HepG2 (cell line): ENCODE data around the gene EGR2. TPM values are rescaled to one million over a fixed set of nuclear protein-coding genes. Genes with fewer than 3 reads are reported as not detected.
A peak's percentile ranks its signal among the peaks of the same experiment; 100 is the strongest.

Experiments used
- CBFB ChIP-seq: sonication (generic); formaldehyde crosslinking; IDR thresholded peaks from 2 replicates; pipeline ENCODE4 v1.4.0; 2020; ENCODE audit warnings: missing genetic modification reagents
- FOXA1 ChIP-seq, 2 experiments: fragments of 450-650 bp in 1 of 2; sonication (generic) in 1 of 2; formaldehyde crosslinking in 1 of 2; IDR thresholded peaks; 2 replicates each; pipeline versions ENCODE4 v1.4.0 to v1.6.1; 2016 to 2020; ENCODE audit warnings: missing genetic modification reagents in 1 of 2
- GLI4 ChIP-seq: sonication (generic); formaldehyde crosslinking; IDR thresholded peaks from 2 replicates; pipeline ENCODE4 v1.5.1; 2020; ENCODE audit warnings: missing genetic modification reagents, mild to moderate bottlenecking, moderate library complexity, borderline replicate concordance
- HDAC2 ChIP-seq: sonication (generic); formaldehyde crosslinking; IDR thresholded peaks from 2 replicates; pipeline ENCODE4 v1.4.0; 2020; ENCODE audit warnings: missing genetic modification reagents
- HES4 ChIP-seq: sonication (generic); formaldehyde crosslinking; IDR thresholded peaks from 2 replicates; pipeline ENCODE4 v1.9.0; 2021; ENCODE audit warnings: mild to moderate bottlenecking, missing genetic modification reagents, borderline replicate concordance
- HNF1A ChIP-seq, 2 experiments: sonication (generic) in 1 of 2; formaldehyde crosslinking in 1 of 2; IDR thresholded peaks; 2 replicates each; pipeline versions ENCODE4 v1.4.0 to v1.6.1; 2016 to 2020; ENCODE audit warnings: borderline replicate concordance in 1 of 2, low read depth in 1 of 2, mild to moderate bottlenecking in 1 of 2, missing genetic modification reagents in 1 of 2
- PCBP2 ChIP-seq: fragments of 200-400 bp; formaldehyde crosslinking; optimal IDR thresholded peaks from 2 replicates; pipeline ENCODE3; 2018; ENCODE audit warnings: low read length, low read depth; ENCODE audit not compliant: poor library complexity, severe bottlenecking
- PHF21A ChIP-seq: sonication (generic); formaldehyde crosslinking; IDR thresholded peaks from 2 replicates; pipeline ENCODE4 v1.5.0; 2020; ENCODE audit warnings: mild to moderate bottlenecking, missing genetic modification reagents
- SALL1 ChIP-seq: sonication (generic); formaldehyde crosslinking; IDR thresholded peaks from 2 replicates; pipeline ENCODE4 v1.8.0; 2022; ENCODE audit warnings: mild to moderate bottlenecking, missing genetic modification reagents
- ZHX1 ChIP-seq: sonication (generic); formaldehyde crosslinking; IDR thresholded peaks from 2 replicates; pipeline ENCODE4 v1.8.1; 2022; ENCODE audit warnings: low read depth, mild to moderate bottlenecking, missing genetic modification reagents
- ZKSCAN1 ChIP-seq: fragments of 150-350 bp; IDR thresholded peaks from 2 replicates; pipeline ENCODE4 v1.6.1; 2014; ENCODE audit warnings: low read length
- ZNF557 ChIP-seq: sonication (generic); formaldehyde crosslinking; IDR thresholded peaks from 2 replicates; pipeline ENCODE4 v1.4.0; 2020; ENCODE audit warnings: missing genetic modification reagents
- ZNF777 ChIP-seq: sonication (generic); formaldehyde crosslinking; IDR thresholded peaks from 2 replicates; pipeline ENCODE4 v1.4.0; 2020; ENCODE audit warnings: missing genetic modification reagents
- ZSCAN31 ChIP-seq: sonication (generic); formaldehyde crosslinking; IDR thresholded peaks from 2 replicates; pipeline ENCODE4 v1.5.0; 2020; ENCODE audit warnings: low read depth, mild to moderate bottlenecking, missing genetic modification reagents
- polyA plus RNA-seq, 8 experiments: library from polyadenylated mRNA; depleted of rRNA in 3 of 8; stranded (reverse) in 7 of 8; unstranded in 1 of 8; fragments of >200 nt; fragmentation: Illumina TruSeq in 4 of 8; extraction: Trizol in 4 of 8; gene quantifications; 2 replicates each; pipeline versions ENCODE4 v1.2.1 to v1.2.3, GENCODE V29; 2011 to 2016; ENCODE audit warnings: low read depth in 4 of 8, missing spikeins in 1 of 8, mixed read lengths in 1 of 8; ENCODE audit not compliant: insufficient read depth in 1 of 8
- total RNA-seq, 5 experiments: library from RNA; depleted of rRNA; stranded (reverse); fragments of >200 nt; fragmentation: Illumina TruSeq; extraction: Trizol; gene quantifications; 2 replicates each; pipeline ENCODE4 v1.2.3, GENCODE V29; 2016; ENCODE audit warnings: low read depth in 1 of 5
- TF ChIP-seq, protein P1 (sequence below): sonication (generic); formaldehyde crosslinking; IDR thresholded peaks from 2 replicates; pipeline ENCODE4 v1.5.1; 2020; ENCODE audit warnings: missing genetic modification reagents, mild to moderate bottlenecking, borderline replicate concordance
- TF ChIP-seq, protein P2 (sequence below): sonication (generic); formaldehyde crosslinking; IDR thresholded peaks from 2 replicates; pipeline ENCODE4 v1.4.0; 2020; ENCODE audit warnings: missing genetic modification reagents

EGR2 gene
- total and polyA plus RNA-seq, 2 of the 13 experiments (the other 11 are each of a cell fraction or from before 2014, with no cell fraction given) = 0.11 to 0.15 TPM

DNA sequence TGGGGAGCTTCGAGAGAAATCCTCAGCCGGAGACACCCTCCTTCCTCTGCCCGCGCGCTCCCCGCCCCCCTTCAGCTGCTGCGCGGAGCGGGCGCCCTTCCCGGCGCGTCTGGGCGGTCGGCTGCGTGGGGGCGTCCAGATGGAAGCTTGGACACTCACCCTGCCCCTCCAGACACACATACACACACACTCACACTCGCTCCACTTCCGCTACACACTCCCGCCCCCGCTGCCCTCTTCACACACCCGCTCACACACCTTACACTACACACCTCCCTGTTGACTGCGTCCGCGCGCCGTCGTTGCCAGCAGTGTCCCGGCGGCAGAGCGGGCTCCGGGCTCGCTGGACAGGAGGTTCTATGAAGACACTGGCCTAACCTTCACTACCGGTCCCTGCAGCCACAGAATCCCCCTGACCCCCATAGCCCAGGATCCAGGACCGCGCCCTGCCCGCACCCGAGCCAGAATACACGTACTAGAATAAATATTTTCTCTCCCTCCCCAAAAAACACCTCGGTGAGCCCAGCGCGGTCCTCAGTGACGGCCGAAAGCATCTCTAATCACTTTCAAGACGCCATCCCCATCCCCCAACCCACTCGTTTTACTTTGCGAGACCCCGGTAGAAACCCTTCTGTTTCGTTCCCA lies 1.1 kb upstream of the EGR2 start (continued):
- no peak for TF ChIP-seq HNF1A (IDR thresholded peaks at IDR 0.05; ENCODE audit: low read depth)
- no peak for TF ChIP-seq HNF1A (CRISPR knock-in tag; IDR thresholded peaks at IDR 0.05; ENCODE audit: borderline replicate concordance)
- TF ChIP-seq GLI4 (CRISPR knock-in tag) = no peak
- TF ChIP-seq PCBP2 = no peak
- peak; percentile 32; the same call in 1 of the 2 replicates for TF ChIP-seq SALL1 (CRISPR knock-in tag)
- TF ChIP-seq ZHX1 (CRISPR knock-in tag) = no peak
- no peak for TF ChIP-seq FOXA1 (IDR thresholded peaks at IDR 0.05)
- TF ChIP-seq FOXA1 (CRISPR knock-in tag; IDR thresholded peaks at IDR 0.05) = 0 out of 2 replicates have a peak, but pooled peaks have one; percentile 27
- TF ChIP-seq, protein P1, sequence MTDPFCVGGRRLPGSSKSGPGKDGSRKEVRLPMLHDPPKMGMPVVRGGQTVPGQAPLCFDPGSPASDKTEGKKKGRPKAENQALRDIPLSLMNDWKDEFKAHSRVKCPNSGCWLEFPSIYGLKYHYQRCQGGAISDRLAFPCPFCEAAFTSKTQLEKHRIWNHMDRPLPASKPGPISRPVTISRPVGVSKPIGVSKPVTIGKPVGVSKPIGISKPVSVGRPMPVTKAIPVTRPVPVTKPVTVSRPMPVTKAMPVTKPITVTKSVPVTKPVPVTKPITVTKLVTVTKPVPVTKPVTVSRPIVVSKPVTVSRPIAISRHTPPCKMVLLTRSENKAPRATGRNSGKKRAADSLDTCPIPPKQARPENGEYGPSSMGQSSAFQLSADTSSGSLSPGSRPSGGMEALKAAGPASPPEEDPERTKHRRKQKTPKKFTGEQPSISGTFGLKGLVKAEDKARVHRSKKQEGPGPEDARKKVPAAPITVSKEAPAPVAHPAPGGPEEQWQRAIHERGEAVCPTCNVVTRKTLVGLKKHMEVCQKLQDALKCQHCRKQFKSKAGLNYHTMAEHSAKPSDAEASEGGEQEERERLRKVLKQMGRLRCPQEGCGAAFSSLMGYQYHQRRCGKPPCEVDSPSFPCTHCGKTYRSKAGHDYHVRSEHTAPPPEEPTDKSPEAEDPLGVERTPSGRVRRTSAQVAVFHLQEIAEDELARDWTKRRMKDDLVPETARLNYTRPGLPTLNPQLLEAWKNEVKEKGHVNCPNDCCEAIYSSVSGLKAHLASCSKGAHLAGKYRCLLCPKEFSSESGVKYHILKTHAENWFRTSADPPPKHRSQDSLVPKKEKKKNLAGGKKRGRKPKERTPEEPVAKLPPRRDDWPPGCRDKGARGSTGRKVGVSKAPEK (CRISPR knock-in tag) = no peak
- no peak for TF ChIP-seq CBFB (CRISPR knock-in tag)
- no peak for TF ChIP-seq ZKSCAN1
- TF ChIP-seq HES4 (CRISPR knock-in tag) = no peak
- no peak for TF ChIP-seq ZNF557 (CRISPR knock-in tag)
- peak; percentile 80 for TF ChIP-seq ZNF777 (CRISPR knock-in tag)
- TF ChIP-seq, protein P2, sequence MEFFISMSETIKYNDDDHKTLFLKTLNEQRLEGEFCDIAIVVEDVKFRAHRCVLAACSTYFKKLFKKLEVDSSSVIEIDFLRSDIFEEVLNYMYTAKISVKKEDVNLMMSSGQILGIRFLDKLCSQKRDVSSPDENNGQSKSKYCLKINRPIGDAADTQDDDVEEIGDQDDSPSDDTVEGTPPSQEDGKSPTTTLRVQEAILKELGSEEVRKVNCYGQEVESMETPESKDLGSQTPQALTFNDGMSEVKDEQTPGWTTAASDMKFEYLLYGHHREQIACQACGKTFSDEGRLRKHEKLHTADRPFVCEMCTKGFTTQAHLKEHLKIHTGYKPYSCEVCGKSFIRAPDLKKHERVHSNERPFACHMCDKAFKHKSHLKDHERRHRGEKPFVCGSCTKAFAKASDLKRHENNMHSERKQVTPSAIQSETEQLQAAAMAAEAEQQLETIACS (CRISPR knock-in tag) = no peak
- 0 out of 2 replicates have a peak, but pooled peaks have one; percentile 3 for TF ChIP-seq ZSCAN31
- TF ChIP-seq PHF21A (CRISPR knock-in tag) = 0 out of 2 replicates have a peak, but pooled peaks have one; percentile 3
- TF ChIP-seq HDAC2 (CRISPR knock-in tag) = no peak
